Neural cell (in vitro differentiated cells): ENCODE data around the gene KCNH5. TPM values are rescaled to one million over a fixed set of nuclear protein-coding genes. Genes with fewer than 3 reads are reported as not detected.

Source experiments
- H2AFZ ChIP-seq: fragments of 200-600, 300-800 bp; sonication (generic), shearing (Covaris generic); 2 replicates; pipeline ENCODE4 v1.6.0; 2014; ENCODE audit warnings: low read depth, mild to moderate bottlenecking, antibody characterized with exemption, low read length, moderate library complexity
- H3F3A ChIP-seq: fragments of 200-600 bp; shearing (Covaris generic); 2 replicates; pipeline ENCODE4 v1.6.1; 2016; ENCODE audit warnings: mild to moderate bottlenecking, moderate library complexity, mixed read lengths, antibody characterized with exemption, low read length; ENCODE audit not compliant: insufficient read depth, poor library complexity, severe bottlenecking
- H3K27ac ChIP-seq: fragments of 200-600, 300-800 bp; sonication (generic), shearing (Covaris generic); 2 replicates; pipeline ENCODE4 v1.5.1; 2014; ENCODE audit warnings: mild to moderate bottlenecking, low read length, moderate library complexity
- H3K27me3 ChIP-seq: fragments of 300-800, 200-600 bp; sonication (generic), shearing (Covaris generic); 2 replicates; pipeline ENCODE4 v1.6.0; 2014; ENCODE audit warnings: mild to moderate bottlenecking, low read depth, low read length, moderate library complexity; ENCODE audit not compliant: insufficient read depth
- H3K36me3 ChIP-seq: fragments of 300-800, 200-600 bp; sonication (generic), shearing (Covaris generic); 2 replicates; pipeline ENCODE4 v1.5.1; 2014; ENCODE audit warnings: mild to moderate bottlenecking, antibody characterized with exemption, low read length, moderate library complexity; ENCODE audit not compliant: insufficient read depth
- H3K4me2 ChIP-seq: fragments of 300-800, 200-600 bp; sonication (generic), shearing (Covaris generic); 2 replicates; pipeline ENCODE4 v1.6.0; 2014; ENCODE audit warnings: mild to moderate bottlenecking, low read length
- H3K4me3 ChIP-seq: fragments of 300-800, 200-600 bp; sonication (generic), shearing (Covaris generic); 2 replicates; pipeline ENCODE4 v1.5.1; 2014; ENCODE audit warnings: mild to moderate bottlenecking, low read length, moderate library complexity
- H3K79me2 ChIP-seq: fragments of 200-600 bp; shearing (Covaris generic); replicated peaks from 2 replicates; pipeline ENCODE4 v1.6.0; 2014; ENCODE audit warnings: mild to moderate bottlenecking, low read length, moderate library complexity; ENCODE audit not compliant: insufficient read depth
- H3K9ac ChIP-seq: fragments of 300-800, 200-600 bp; sonication (generic), shearing (Covaris generic); 2 replicates; pipeline ENCODE4 v1.6.1; 2016; ENCODE audit warnings: mild to moderate bottlenecking, low read length, mixed read lengths
- H3K9me2 ChIP-seq: fragments of 200-600 bp; shearing (Covaris generic); 2 replicates; pipeline ENCODE4 v1.6.1; 2016; ENCODE audit warnings: mild to moderate bottlenecking, low read length, mixed read lengths; ENCODE audit not compliant: insufficient read depth
- H3K9me3 ChIP-seq: fragments of 200-600, 300-800 bp; sonication (generic), shearing (Covaris generic); 2 replicates; pipeline ENCODE4 v1.6.1; 2016; ENCODE audit warnings: mild to moderate bottlenecking, mixed run types, low read length, moderate library complexity, mixed read lengths
- H4K20me1 ChIP-seq: fragments of 200-600 bp; shearing (Covaris generic); 2 replicates; pipeline ENCODE4 v1.6.1; 2016; ENCODE audit warnings: mild to moderate bottlenecking, mixed run types; ENCODE audit not compliant: insufficient read depth
- CTCF ChIP-seq: fragments of 450-650 bp; IDR thresholded peaks from 2 replicates; pipeline ENCODE4 v1.5.1; 2014; ENCODE audit warnings: antibody characterized with exemption, mild to moderate bottlenecking, moderate library complexity; ENCODE audit not compliant: poor library complexity, severe bottlenecking
- EP300 ChIP-seq: fragments of 450-650 bp; conservative IDR thresholded peaks from 2 replicates; pipeline ENCODE4 v1.6.1; 2014; ENCODE audit warnings: antibody characterized with exemption, mild to moderate bottlenecking, moderate library complexity; ENCODE audit not compliant: poor library complexity, severe bottlenecking
- EZH2 ChIP-seq: fragments of 200-600, 300-800 bp; shearing (Covaris generic), sonication (generic); IDR thresholded peaks from 2 replicates; pipeline ENCODE4 v1.6.1; 2014; ENCODE audit warnings: antibody characterized with exemption, low read length, borderline replicate concordance, mild to moderate bottlenecking; ENCODE audit not compliant: insufficient read depth, poor library complexity, severe bottlenecking
- MXI1 ChIP-seq: fragments of 450-650 bp; conservative IDR thresholded peaks from 2 replicates; pipeline ENCODE4 v1.6.1; 2014; ENCODE audit warnings: antibody characterized with exemption, mild to moderate bottlenecking; ENCODE audit not compliant: poor library complexity, severe bottlenecking
- POLR2AphosphoS5 ChIP-seq: IDR thresholded peaks from 2 replicates; pipeline ENCODE4 v1.6.1; 2012
- RAD21 ChIP-seq: fragments of 450-650 bp; conservative IDR thresholded peaks from 2 replicates; pipeline ENCODE4 v1.6.1; 2014; ENCODE audit warnings: antibody characterized with exemption, mild to moderate bottlenecking, moderate library complexity
- REST ChIP-seq: IDR thresholded peaks from 2 replicates; pipeline ENCODE4 v1.6.1; 2012; ENCODE audit warnings: borderline replicate concordance
- SMC3 ChIP-seq: fragments of 450-650 bp; conservative IDR thresholded peaks from 2 replicates; pipeline ENCODE4 v1.6.1; 2014; ENCODE audit warnings: antibody characterized with exemption, mild to moderate bottlenecking, moderate library complexity; ENCODE audit not compliant: poor library complexity
- TAF1 ChIP-seq: IDR thresholded peaks from 2 replicates; pipeline ENCODE4 v1.6.1; 2012; ENCODE audit warnings: low read depth
- polyA plus RNA-seq: library from polyadenylated mRNA; depleted of rRNA; stranded (reverse); fragments of >200 nt; gene quantifications from 2 replicates; pipeline ENCODE4 v1.2.3, GENCODE V29; 2014

The KCNH5 gene
- polyA plus RNA-seq, 1 donor from 2014 or later = 0.95 TPM

- Histone ChIP-seq H3K4me3 (no peak overlapping the region), H3F3A (no peaks in the 10 kb centered on the region), H2AFZ (no peak overlapping the region), H3K9me3 (no peaks in the 10 kb centered on the region), H3K27ac (no peak overlapping the region), H3K4me2 (no peak overlapping the region), H3K36me3 (no peaks in the 10 kb centered on the region), H3K9me2 (no peaks in the 10 kb centered on the region), H3K27me3 (no peaks in the 10 kb centered on the region), H3K79me2 (no peaks in the 10 kb centered on the region), H4K20me1 (no peaks in the 10 kb centered on the region), H3K9ac (no peak overlapping the region)
- no peak for TF ChIP-seq EP300
- no peak for TF ChIP-seq RAD21
- TF ChIP-seq SMC3 = no peak
- TF ChIP-seq EZH2 = no peak
- no peak for TF ChIP-seq POLR2AphosphoS5
- no peak for TF ChIP-seq REST
- no peak for TF ChIP-seq TAF1
- no peak for TF ChIP-seq CTCF
- TF ChIP-seq MXI1 = no peak
Observed at GRCh38 chr14:62691647-62692489, 353.4 kb downstream of the KCNH5 start.

- Histone ChIP-seq H2AFZ (no peak overlapping the region), H4K20me1 (no peaks in the 10 kb centered on the region), H3F3A (no peaks in the 10 kb centered on the region), H3K36me3 (no peaks in the 10 kb centered on the region), H3K79me2 (no peaks in the 10 kb centered on the region), H3K4me3 (no peak overlapping the region), H3K9me2 (no peaks in the 10 kb centered on the region), H3K27ac (no peak overlapping the region), H3K9ac (no peak overlapping the region), H3K4me2 (no peak overlapping the region), H3K9me3 (no peaks in the 10 kb centered on the region), H3K27me3 (no peaks in the 10 kb centered on the region)
- TF ChIP-seq MXI1 = no peak
Observed at GRCh38 chr14:62689733-62690132, 355.5 kb downstream of the KCNH5 start.
